GM12864 (cell line): ENCODE data around the gene IKZF2.
A peak's percentile ranks its signal among the peaks of the same experiment; 100 is the strongest.

ENCODE experiments used
- DNase-seq: peaks from one replicate; pipeline ENCODE4 v3.0.0-alpha.2; 2011; ENCODE audit warnings: low read depth
- H3K4me3 ChIP-seq: 2 replicates; pipeline ENCODE4 v1.5.1; 2011; ENCODE audit warnings: mild to moderate bottlenecking, low read depth, low read length, control low read depth
- CTCF ChIP-seq: IDR thresholded peaks from 2 replicates; pipeline ENCODE4 v1.5.1; 2011; ENCODE audit warnings: low read depth, mild to moderate bottlenecking, moderate library complexity, low read length, control low read depth, inconsistent platforms; ENCODE audit errors: missing control alignments

IKZF2 gene

GRCh38 chr2:213185147-213185822 lies 33.9 kb upstream of the IKZF2 start:
- H3K4me3 ChIP-seq, result no peak overlapping the region
- peak; percentile 34 for DNase-seq
- no peak for TF ChIP-seq CTCF

- no peak overlapping the region for H3K4me3 ChIP-seq
- TF ChIP-seq CTCF, result no peak
- DNase-seq, result no peak
Measured at GRCh38 chr2:213181712-213182111, 30.3 kb upstream of the IKZF2 start.

GRCh38 chr2:213177679-213178078 lies 26.3 kb upstream of the IKZF2 start:
- TF ChIP-seq CTCF, result no peak
- DNase-seq, result no peak
- H3K4me3 ChIP-seq, result no peak overlapping the region

GRCh38 chr2:213175673-213176247 lies 24.3 kb upstream of the IKZF2 start:
- no peak overlapping the region for H3K4me3 ChIP-seq
- no peak for DNase-seq
- TF ChIP-seq CTCF, result no peak

- TF ChIP-seq CTCF, result no peak
- no peak overlapping the region for H3K4me3 ChIP-seq
- DNase-seq, result no peak
Measured at GRCh38 chr2:213172641-213173040, 21.2 kb upstream of the IKZF2 start.

GRCh38 chr2:213171147-213171546 lies 19.7 kb upstream of the IKZF2 start:
- no peak for TF ChIP-seq CTCF
- DNase-seq, result no peak

More at GRCh38 chr2:213171147-213171546, 19.7 kb upstream of the IKZF2 start:
- H3K4me3 ChIP-seq, result no peak overlapping the region
